ENCODE data around the gene CD9. TPM values are rescaled to one million over a fixed set of nuclear protein-coding genes. Genes with fewer than 3 reads are reported as not detected.

CD9 gene
- polyA plus RNA-seq, 1 donor (not counting 4 experiments of a cell fraction or from before 2014, with no cell fraction given), result 1,084 TPM

DNA sequence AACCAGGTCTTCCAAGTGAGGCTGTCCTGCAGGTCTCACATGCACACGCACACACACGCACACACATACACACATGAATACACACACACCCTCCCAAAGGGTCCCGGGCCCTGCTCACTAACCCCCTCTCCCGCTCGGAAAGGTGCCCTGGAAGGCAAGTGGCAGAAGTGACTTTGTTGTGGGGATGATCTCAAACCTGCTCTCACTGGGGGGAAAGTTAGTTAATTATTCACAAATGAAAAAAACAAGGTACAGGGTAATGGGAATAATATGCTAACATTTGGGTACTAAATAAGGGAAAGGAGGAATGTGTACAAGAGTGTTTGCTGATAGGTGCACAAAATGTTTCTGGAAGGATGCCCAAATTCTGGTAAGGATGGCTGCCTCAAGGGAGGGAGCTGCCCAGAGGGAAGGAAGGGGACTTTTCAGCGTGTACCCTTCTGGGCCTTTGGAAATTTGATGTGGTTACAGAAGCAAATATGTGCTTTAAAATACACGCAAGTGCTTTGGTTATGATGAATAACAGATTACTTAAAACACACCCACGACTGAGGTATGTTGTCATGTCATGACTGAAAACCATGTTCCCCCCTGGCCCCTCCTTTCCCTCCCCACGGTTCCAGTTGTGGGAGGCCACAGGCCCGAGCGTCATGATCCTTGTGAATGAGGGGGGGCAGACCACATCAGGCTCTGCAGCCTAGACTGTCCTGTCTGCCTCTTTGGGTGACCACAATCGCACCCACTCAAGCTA lies 66.9 kb downstream of the CD9 start:
- DNase-seq (ENCODE audit: low read depth, low spot score) (peak; percentile 57), FAIRE-seq (peak; percentile 90)
- Histone ChIP-seq H3K9ac (ENCODE audit: control insufficient read depth, extremely low read depth, insufficient read depth, low read length) (no peak overlapping the region), H3K4me2 (ENCODE audit: control insufficient read depth, extremely low read depth, insufficient read depth, low read depth, low read length) (no peak overlapping the region), H3K36me3 (ENCODE audit: control insufficient read depth in 2 of 2, extremely low read depth in 1 of 2, insufficient read depth in 2 of 2, low read length in 2 of 2) (no peaks in the 10 kb centered on the region), H3K79me2 (ENCODE audit: control insufficient read depth, insufficient read depth, low read length) (no peaks in the 10 kb centered on the region), H3K27me3 (ENCODE audit: control insufficient read depth, extremely low read depth, insufficient read depth, low read length) (no peaks in the 10 kb centered on the region), H3K27ac (ENCODE audit: control insufficient read depth, insufficient read depth, low read length) (peak overlapping the region; percentile 8), H3K9me3 (ENCODE audit: control insufficient read depth, low read depth, low read length) (no peaks in the 10 kb centered on the region), H3K9me1 (ENCODE audit: control insufficient read depth, extremely low read depth, insufficient read depth, low read length) (no peaks in the 10 kb centered on the region), H3K4me1 (ENCODE audit: control insufficient read depth, extremely low read depth, insufficient read depth, low read length) (peaks cover 14% of the 10 kb centered on the region), H2AFZ (ENCODE audit: control insufficient read depth, low read length) (no peak overlapping the region), H3K4me3 (ENCODE audit: control insufficient read depth in 2 of 3, extremely low read depth in 1 of 3, insufficient read depth in 2 of 3, low read depth in 1 of 3, low read length in 3 of 3) (no peak overlapping the region), H4K20me1 (ENCODE audit: control insufficient read depth, extremely low read depth, insufficient read depth, low read length) (no peaks in the 10 kb centered on the region)
- dilution Hi-C loops (cut with MboI; ENCODE audit: extremely low pct_ligation_motif_present, low sequenced_read_pairs), result no loop called here
- TF ChIP-seq, protein P1, sequence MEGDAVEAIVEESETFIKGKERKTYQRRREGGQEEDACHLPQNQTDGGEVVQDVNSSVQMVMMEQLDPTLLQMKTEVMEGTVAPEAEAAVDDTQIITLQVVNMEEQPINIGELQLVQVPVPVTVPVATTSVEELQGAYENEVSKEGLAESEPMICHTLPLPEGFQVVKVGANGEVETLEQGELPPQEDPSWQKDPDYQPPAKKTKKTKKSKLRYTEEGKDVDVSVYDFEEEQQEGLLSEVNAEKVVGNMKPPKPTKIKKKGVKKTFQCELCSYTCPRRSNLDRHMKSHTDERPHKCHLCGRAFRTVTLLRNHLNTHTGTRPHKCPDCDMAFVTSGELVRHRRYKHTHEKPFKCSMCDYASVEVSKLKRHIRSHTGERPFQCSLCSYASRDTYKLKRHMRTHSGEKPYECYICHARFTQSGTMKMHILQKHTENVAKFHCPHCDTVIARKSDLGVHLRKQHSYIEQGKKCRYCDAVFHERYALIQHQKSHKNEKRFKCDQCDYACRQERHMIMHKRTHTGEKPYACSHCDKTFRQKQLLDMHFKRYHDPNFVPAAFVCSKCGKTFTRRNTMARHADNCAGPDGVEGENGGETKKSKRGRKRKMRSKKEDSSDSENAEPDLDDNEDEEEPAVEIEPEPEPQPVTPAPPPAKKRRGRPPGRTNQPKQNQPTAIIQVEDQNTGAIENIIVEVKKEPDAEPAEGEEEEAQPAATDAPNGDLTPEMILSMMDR (optimal IDR thresholded peaks at IDR 0.05 in 1 of 3, IDR thresholded peaks at IDR 0.05 in 1 of 3, conservative IDR thresholded peaks at IDR 0.05 in 1 of 3; ENCODE audit: extremely low read depth in 1 of 3, insufficient read depth in 2 of 3, low read length in 3 of 3), result no peak
- TF ChIP-seq EZH2 (IDR thresholded peaks at IDR 0.05; ENCODE audit: low read length), result no peak

DNA sequence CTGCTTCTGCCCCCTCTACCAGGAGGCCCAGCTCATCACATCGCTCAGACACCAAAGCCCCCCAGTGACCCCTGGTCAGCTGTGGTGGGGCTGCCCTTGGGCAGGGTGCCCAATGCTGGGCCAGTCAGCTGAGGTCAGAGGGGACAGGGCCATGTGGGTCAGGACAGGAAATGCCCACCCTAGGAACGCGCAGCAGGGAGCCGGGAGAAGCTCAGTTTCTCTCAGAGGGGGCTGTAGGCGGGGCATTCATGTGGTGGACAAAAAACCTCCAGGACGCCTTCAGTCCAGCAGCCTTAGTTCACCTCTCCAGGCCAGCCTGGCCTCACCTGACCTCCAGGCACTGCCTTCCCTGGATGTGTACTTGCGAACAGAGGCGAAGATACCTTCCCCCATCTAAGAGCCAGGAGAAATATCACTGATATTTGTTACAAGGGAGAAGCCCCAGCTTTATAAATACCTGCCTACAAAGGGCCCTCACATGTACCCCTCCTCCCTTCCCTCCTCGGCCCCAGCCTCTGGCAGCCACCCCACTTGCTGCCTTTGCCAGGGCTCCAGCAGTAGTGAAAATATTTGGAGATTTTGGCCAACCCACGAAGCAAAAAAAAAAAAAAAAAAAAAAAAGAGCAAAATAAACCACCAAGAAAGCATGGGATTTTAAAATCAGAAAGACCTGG lies 68.4 kb downstream of the CD9 start:
- Histone ChIP-seq H3K36me3 (ENCODE audit: control insufficient read depth in 2 of 2, extremely low read depth in 1 of 2, insufficient read depth in 2 of 2, low read length in 2 of 2) (no peaks in the 10 kb centered on the region), H3K9me1 (ENCODE audit: control insufficient read depth, extremely low read depth, insufficient read depth, low read length) (no peaks in the 10 kb centered on the region), H3K4me2 (ENCODE audit: control insufficient read depth, extremely low read depth, insufficient read depth, low read depth, low read length) (no peak overlapping the region), H3K4me3 (ENCODE audit: control insufficient read depth in 2 of 3, extremely low read depth in 1 of 3, insufficient read depth in 2 of 3, low read depth in 1 of 3, low read length in 3 of 3) (no peak overlapping the region), H3K9me3 (ENCODE audit: control insufficient read depth, low read depth, low read length) (no peaks in the 10 kb centered on the region), H3K79me2 (ENCODE audit: control insufficient read depth, insufficient read depth, low read length) (no peaks in the 10 kb centered on the region), H3K27me3 (ENCODE audit: control insufficient read depth, extremely low read depth, insufficient read depth, low read length) (no peaks in the 10 kb centered on the region), H3K4me1 (ENCODE audit: control insufficient read depth, extremely low read depth, insufficient read depth, low read length) (peaks cover 27% of the 10 kb centered on the region), H4K20me1 (ENCODE audit: control insufficient read depth, extremely low read depth, insufficient read depth, low read length) (no peaks in the 10 kb centered on the region), H3K27ac (ENCODE audit: control insufficient read depth, insufficient read depth, low read length) (no peak overlapping the region), H3K9ac (ENCODE audit: control insufficient read depth, extremely low read depth, insufficient read depth, low read length) (no peak overlapping the region), H2AFZ (ENCODE audit: control insufficient read depth, low read length) (no peak overlapping the region)
- FAIRE-seq (no peak), DNase-seq (ENCODE audit: low read depth, low spot score) (no peak)
- no peak for TF ChIP-seq EZH2 (IDR thresholded peaks at IDR 0.05; ENCODE audit: low read length)
- TF ChIP-seq, protein P1 (optimal IDR thresholded peaks at IDR 0.05 in 1 of 3, IDR thresholded peaks at IDR 0.05 in 1 of 3, conservative IDR thresholded peaks at IDR 0.05 in 1 of 3; ENCODE audit: extremely low read depth in 1 of 3, insufficient read depth in 2 of 3, low read length in 3 of 3), result no peak
- dilution Hi-C loops (cut with MboI; ENCODE audit: extremely low pct_ligation_motif_present, low sequenced_read_pairs), result no loop called here
